Measurements from ENCODE around the gene DPP8.

The DPP8 gene

GRCh38 chr15:65416845-65417416 is 100.6 kb downstream of the DPP8 start:
- no peak for DNase-seq (ENCODE audit: extremely low spot score)
- ChIA-PET POLR2A (no interaction called here), CTCF (interaction anchor here (1.4 to 14.4 kb wide), 2 partner anchors 16 to 32 kb away, joined by 5 to 156 read pairs; no protein-coding TSS in a partner anchor)
- TF ChIP-seq, protein P1, sequence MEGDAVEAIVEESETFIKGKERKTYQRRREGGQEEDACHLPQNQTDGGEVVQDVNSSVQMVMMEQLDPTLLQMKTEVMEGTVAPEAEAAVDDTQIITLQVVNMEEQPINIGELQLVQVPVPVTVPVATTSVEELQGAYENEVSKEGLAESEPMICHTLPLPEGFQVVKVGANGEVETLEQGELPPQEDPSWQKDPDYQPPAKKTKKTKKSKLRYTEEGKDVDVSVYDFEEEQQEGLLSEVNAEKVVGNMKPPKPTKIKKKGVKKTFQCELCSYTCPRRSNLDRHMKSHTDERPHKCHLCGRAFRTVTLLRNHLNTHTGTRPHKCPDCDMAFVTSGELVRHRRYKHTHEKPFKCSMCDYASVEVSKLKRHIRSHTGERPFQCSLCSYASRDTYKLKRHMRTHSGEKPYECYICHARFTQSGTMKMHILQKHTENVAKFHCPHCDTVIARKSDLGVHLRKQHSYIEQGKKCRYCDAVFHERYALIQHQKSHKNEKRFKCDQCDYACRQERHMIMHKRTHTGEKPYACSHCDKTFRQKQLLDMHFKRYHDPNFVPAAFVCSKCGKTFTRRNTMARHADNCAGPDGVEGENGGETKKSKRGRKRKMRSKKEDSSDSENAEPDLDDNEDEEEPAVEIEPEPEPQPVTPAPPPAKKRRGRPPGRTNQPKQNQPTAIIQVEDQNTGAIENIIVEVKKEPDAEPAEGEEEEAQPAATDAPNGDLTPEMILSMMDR (IDR thresholded peaks at IDR 0.05; ENCODE audit: control extremely low read depth, extremely low read depth, low read depth, missing control alignments) = no peak

DNA sequence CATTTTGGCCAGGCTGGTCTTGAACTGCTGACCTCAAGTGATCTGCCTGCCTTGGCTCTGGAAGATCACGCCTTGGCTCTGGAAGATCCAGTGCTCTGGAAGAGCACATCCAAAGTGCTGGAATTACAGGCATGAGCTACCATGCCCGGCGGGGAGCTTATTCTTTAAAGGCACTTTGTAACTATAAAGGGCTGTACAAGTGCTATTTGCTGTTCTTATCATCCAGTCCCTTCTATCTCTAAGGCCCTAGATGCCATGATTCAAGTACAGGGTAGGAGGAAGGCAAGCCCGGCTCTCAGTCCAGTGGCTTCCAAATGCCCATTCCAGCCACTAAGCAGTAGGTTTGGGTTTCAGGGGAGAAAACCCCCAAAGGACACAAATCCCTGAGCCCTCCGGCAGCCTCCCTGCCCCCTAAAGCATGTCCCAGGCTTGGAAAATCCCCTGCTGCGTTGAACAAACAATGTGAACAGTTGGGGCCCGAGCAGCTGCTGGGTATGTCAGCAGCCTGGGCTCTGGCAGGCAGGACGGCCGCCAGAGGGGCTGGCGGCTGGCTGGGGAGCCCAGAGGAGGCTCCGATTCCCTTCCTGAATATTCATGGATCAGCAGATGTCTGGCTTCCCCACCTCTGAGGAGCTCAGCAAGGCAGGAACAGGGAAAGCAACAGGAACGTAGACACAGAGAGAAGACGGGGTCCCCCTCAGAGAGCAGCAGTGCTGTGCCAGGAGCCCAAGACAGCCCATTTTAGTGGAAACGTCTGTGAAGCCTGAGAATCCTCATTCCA is 102.5 kb downstream of the DPP8 start:
- ChIA-PET CTCF (interaction anchor here (1.9 to 14.4 kb wide), 2 partner anchors 14 to 30 kb away, joined by 6 to 156 read pairs; no protein-coding TSS in a partner anchor), POLR2A (interaction anchor here (2.2 kb wide), 1 partner anchor 110 kb away, joined by 5 read pairs; the partner anchor contains the start of gene RNU5B-1)
- no peak for DNase-seq (ENCODE audit: extremely low spot score)
- TF ChIP-seq, protein P1 (IDR thresholded peaks at IDR 0.05; ENCODE audit: control extremely low read depth, extremely low read depth, low read depth, missing control alignments) = no peak

DNA sequence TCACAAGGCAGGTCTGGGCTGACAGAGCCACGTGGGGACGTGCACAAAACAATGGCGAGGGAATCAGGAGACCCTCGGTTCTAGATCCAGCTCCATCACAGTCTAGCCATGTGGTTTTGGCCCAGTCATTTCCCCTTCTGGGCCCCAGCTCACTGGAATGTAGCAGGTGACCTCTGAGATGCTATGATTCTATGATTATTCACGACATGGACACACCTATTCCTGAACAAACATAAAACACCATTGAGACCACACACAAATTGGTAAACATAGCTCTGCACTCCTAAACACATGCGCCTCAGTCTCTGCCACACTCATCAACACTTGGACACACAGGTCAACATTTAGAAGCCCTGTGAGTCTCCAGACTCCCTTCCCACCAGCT is 103.7 kb downstream of the DPP8 start:
- TF ChIP-seq, protein P1 (IDR thresholded peaks at IDR 0.05; ENCODE audit: control extremely low read depth, extremely low read depth, low read depth, missing control alignments) = no peak
- POLR2A ChIA-PET = interaction anchor here (0.6 to 2.2 kb wide), 2 partner anchors 108 to 109 kb away, joined by 5 to 6 read pairs; partner anchors contain the start of gene RNU5B-1
- CTCF ChIA-PET = interaction anchor here (1.9 to 14.4 kb wide), 2 partner anchors 12 to 28 kb away, joined by 6 to 156 read pairs; no protein-coding TSS in a partner anchor
- DNase-seq (ENCODE audit: extremely low spot score) = no peak

DNA sequence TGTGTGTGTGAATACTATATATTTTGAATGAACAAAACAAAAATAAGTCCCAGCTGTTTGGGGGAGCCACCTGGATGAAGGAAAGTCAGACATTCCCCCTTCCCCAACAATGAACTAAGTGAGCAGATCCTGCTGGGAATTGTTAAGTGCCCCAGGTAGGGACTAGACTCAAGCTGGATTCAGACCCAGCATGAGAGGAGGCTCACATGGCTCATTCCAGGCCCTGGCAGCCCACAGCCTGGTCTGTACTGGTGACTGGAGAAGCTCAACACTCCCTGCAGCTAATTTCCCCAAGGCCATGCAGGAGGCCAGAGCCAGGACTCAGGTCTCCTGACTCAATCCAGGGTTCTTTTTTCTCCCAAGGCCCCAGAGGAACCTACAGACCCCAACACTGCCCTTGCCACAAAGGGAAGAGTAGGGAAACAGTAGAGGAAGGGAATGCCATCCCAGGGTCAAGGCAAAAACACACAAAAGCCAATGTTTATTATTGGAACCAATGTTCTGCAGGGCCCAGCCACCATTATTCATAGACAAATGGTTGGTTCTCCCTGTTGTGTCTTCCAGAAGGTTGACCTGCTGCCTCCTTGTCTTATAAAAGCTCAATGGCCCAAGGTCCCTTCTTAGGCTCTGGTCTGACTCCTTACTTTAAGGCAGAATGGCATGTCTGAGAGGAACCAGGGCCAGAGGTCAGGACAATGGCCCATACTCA is 104.3 kb downstream of the DPP8 start:
- ChIA-PET CTCF (interaction anchor here (0.9 to 14.4 kb wide), 4 partner anchors 8 to 28 kb away, joined by 4 to 156 read pairs (median 6); no protein-coding TSS in a partner anchor), POLR2A (interaction anchor here (0.6 to 2.2 kb wide), 3 partner anchors 108 to 109 kb away, joined by 4 to 5 read pairs (median 5); partner anchors contain the start of gene RNU5B-1)
- TF ChIP-seq, protein P1 (IDR thresholded peaks at IDR 0.05; ENCODE audit: control extremely low read depth, extremely low read depth, low read depth, missing control alignments) = no peak
- no peak for DNase-seq (ENCODE audit: extremely low spot score)

DNA sequence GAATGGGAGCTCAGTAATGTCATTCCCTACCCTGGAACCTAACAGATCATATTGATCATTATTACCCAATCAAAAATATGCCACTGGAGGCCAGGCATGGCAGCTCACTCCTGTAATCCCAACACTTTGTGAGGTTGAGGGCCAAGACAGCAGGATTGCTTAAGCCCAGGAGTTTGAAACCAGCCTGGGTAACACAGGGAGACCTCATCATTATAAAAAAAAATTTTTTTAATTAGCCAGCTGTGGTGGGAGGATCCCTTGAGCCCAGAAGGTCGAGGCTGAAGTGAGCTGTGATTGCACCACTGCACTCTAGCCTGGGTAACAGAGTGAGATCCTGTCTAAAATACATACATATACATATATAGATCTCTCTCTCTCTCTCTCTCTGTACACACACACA is 104.9 kb downstream of the DPP8 start:
- DNase-seq (ENCODE audit: extremely low spot score) = no peak
- ChIA-PET POLR2A (interaction anchor here (0.5 to 1.5 kb wide), 3 partner anchors 107 to 527 kb away, joined by 4 to 5 read pairs (median 5); partner anchors contain the start of gene RNU5B-1), CTCF (interaction anchor here (0.9 to 14.4 kb wide), 4 partner anchors 9 to 27 kb away, joined by 4 to 156 read pairs (median 8); no protein-coding TSS in a partner anchor)
- TF ChIP-seq, protein P1 (IDR thresholded peaks at IDR 0.05; ENCODE audit: control extremely low read depth, extremely low read depth, low read depth, missing control alignments) = no peak

All from GM10248 (cell line).